ENCODE results near the gene ALG12.

DNA sequence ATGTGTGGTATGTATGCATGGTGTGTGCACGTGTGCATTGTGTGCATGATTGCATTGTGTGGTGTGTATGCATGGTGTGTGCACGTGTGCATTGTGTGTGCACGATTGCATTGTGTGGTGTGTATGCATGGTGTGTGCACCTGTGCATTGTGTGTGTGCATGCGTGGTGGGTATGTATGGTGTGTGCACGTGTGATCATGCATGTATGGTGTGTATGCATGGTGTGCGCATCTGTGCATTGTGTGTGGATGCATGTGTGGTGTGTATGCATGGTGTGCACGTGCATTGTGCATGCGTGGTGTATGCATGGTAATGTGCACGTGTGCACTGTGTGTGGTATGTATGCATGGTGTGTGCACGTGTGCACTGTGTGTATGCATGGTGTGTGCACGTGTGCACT lies 16.8 kb downstream of the ALG12 start:
- TF ChIP-seq POLR2AphosphoS5 (IDR thresholded peaks at IDR 0.05; ENCODE audit: low read depth, low read length) (peak; percentile 66), POLR2A (IDR thresholded peaks at IDR 0.05; ENCODE audit: low read depth, low read length) (no peak)
